ENCODE measurements around the gene ZSWIM4. TPM values are rescaled to one million over a fixed set of nuclear protein-coding genes. Genes with fewer than 3 reads are reported as not detected.
A peak's percentile ranks its signal among the peaks of the same experiment; 100 is the strongest.
"Not testable (repeated sequence)": the region's sequence is repeated elsewhere in the genome, so short reads cannot be mapped to it uniquely, and the experiment has no call there.

ZSWIM4 gene
- total RNA-seq, 1 experiment from 2014 or later = 1.4 TPM

DNA sequence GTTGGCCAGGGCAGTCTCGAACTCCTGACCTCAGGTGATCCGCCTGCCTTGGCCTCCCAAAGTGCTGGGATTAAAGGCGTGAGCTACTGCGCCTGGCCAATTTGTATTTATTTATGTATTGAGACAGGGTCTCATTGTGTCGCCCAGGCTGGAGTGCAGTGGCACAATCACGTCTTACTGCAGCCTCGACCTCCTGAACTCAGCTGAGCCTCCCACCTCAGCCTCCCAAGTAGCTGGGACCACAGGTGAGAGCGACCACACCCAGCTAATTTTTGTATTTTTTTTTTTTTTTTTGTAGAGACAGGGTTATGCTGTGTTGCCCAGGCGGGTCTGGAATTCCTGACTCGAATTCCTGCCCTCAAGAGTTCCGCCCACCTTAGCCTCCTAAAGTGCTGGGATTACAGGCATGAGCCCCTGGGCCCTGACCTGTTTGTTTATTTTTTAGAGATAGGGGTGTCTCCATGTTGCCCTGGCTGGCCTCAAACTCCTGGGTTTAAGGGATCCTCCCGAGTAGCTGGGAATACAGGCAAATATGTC, 57.0 kb downstream of the ZSWIM4 start:
- DNase-seq (ENCODE audit: low read depth, low spot score); in situ Hi-C loops (cut with HindIII; ENCODE audit: low pct_unique_long_range_greater_than_20kb, low sequenced_read_pairs): not testable (repeated sequence)

DNA sequence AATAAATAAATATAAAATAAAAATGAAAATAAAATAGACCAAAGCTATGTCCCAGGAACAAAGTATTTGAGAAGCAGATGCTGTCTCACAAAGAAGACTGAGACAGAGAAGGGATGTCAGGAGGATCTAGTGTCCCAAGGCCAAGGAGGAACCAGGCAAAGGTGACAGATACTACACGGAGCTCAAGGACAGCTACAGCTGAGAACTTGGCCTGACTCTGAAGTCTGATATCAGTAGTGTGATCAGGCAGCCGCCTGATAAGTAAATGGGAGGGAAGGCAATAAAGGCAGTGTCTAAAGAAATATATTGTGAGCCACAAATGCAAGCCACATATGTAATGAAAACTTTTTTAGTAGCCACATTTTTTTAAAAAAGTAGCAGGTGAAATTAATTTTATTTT, 61.3 kb downstream of the ZSWIM4 start:
- no peak for DNase-seq (ENCODE audit: low read depth, low spot score)
- in situ Hi-C loops (cut with HindIII; ENCODE audit: low pct_unique_long_range_greater_than_20kb, low sequenced_read_pairs) = no loop called here

DNA sequence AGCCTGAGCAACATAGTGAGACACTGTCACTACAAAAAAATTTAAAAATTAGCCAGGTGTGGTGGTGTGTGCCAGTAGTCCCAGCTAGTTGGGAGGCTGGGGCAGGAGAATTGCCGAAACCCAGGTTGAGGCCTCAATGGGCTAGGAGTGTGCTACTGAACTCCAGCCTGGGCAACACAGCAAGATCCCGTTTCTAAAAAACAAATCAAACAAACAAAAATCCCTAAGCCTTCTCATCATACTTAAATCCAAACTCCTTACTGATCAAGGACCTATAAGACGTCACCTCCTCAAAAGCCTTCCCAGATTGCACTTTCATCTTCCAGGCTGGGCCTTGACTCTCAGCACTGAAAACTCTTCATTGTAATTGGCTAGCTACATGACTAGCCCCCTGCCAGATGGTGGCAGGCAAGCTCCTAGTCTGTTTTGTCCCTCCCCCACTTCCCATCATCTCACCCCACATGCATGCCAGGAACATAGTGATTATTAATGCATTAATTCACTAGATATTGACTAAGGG, 64.2 kb downstream of the ZSWIM4 start:
- in situ Hi-C loops (cut with HindIII; ENCODE audit: low pct_unique_long_range_greater_than_20kb, low sequenced_read_pairs) = no loop called here
- peak; percentile 45 for DNase-seq (ENCODE audit: low read depth, low spot score)

GRCh38 chr19:13860679-13861391, 65.6 kb downstream of the ZSWIM4 start:
- in situ Hi-C loops (cut with HindIII; ENCODE audit: low pct_unique_long_range_greater_than_20kb, low sequenced_read_pairs) = no loop called here
- DNase-seq (ENCODE audit: low read depth, low spot score) = no peak

GRCh38 chr19:13861392-13861713, 66.1 kb downstream of the ZSWIM4 start:
- in situ Hi-C loops (cut with HindIII; ENCODE audit: low pct_unique_long_range_greater_than_20kb, low sequenced_read_pairs) = no loop called here
- DNase-seq (ENCODE audit: low read depth, low spot score) = no peak

DNA sequence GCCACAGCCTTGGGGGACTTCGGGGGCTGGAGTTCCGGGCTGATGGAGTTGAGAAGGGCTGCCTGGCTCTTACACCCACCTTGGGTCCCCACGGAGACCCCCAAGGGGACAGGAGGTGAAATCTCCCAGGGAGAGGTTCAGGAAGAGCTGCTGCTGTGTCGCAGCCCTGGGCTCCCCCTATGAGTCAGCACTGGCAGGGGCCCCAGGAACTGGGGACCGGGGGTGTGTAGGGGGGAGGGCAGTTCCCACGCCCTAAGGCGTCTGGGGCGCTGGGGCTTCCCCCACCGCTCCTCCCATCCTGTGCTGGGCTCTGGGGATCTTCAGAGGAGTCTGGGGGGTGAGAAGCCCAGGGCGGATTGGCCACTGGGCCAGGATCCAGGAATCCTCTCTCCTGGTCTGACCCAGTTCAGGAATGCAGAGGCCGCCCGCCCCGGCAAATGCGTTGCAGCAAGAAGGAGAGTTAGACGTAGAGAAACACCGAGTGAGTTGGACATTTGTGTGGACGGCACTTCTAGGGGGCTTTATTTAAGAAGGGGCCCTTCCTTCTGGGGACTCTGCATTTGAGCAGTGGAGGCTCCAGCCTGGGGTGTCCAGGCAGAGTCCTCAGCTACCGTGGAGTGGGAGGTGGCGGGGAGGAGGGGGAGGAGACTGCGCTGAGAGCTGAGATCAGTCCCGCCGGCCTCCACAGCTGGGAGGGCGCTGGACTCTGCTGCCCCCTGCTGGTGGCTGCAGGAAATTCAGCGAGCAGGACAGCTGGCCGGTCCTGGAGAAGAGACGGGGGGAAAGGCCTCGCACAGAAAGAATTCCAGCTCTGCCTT, 66.7 kb downstream of the ZSWIM4 start:
- DNase-seq (ENCODE audit: low read depth, low spot score) = peak; percentile 81
- in situ Hi-C loops (cut with HindIII; ENCODE audit: low pct_unique_long_range_greater_than_20kb, low sequenced_read_pairs) = no loop called here

DNA sequence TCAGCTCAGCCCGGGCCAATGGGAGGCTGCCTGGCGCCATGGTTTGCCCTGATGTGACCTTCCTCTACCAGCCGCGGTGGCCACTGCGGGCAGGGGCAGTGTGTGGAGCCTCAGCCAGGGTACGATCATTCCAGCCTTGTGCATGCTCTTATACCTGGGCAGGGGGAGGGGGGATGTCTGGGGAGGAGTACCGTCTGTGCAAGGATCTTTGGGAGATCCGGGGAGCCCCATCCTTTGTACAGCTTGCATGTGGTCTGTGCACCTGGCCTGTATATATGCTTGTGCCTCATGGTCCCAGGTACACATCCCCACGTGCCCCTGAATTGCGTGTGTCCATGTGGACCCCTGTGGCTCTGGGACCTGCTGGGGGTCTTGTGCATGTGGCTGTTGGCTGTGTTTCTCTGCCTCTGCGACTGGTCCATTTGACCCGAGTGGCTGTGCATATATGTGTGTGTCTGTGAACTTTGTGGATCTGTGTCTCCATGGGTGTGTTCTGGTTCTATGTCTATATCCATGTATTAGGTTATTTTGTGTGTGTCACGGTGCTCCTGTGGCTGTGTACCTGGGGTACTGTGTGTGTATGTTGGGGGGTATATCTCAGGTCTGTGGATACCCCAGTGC, 68.9 kb downstream of the ZSWIM4 start:
- no peak for DNase-seq (ENCODE audit: low read depth, low spot score)
- in situ Hi-C loops (cut with HindIII; ENCODE audit: low pct_unique_long_range_greater_than_20kb, low sequenced_read_pairs) = no loop called here

DNA sequence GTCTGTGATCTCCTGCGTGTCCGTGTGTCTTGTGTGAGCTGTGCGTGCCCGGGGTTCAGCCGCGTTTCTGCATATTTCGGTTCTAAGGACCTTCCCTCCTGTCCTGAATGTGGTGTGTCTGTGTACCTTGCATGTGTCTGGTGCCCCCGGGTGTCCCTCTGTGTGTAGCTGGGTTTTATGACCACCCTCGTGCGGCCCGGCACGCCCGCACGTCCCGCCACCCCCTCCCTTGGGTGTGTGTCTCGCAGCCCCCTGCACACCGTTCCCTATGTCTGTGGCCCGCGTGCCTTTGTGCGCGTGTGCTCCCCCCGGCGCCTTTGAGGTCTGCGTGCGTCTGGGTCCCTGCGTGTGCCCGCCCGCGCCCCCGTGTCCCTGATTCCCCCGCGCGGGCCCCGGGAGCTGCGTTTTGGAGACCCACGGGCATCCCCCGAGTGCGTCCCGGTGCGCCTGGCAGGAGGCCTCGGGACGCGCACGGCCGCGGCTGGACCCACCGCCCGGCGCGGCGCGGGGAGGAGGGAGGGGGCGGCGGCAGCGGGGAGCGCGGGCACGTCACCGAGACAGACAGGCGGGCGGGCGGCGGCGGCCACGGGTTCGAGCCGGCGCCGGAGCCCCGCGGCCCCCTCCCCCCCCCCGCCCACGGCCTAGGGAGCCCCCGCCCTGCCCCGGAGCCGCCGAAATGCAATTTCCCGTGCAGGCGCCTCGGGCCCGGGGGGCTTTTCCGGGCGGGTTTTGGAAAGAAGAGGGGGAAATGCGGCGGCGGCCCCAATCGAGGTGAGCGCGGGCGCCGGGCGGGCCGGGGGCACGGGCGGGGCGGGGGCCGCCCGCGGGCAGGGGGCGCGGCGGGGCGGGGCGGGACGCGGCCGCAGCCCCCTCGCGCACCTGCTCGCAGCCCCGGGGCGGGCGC, 69.7 kb downstream of the ZSWIM4 start:
- in situ Hi-C loops (cut with HindIII; ENCODE audit: low pct_unique_long_range_greater_than_20kb, low sequenced_read_pairs) = no loop called here

GRCh38 chr19:13865571-13866462, 70.6 kb downstream of the ZSWIM4 start:
- in situ Hi-C loops (cut with HindIII; ENCODE audit: low pct_unique_long_range_greater_than_20kb, low sequenced_read_pairs) = no loop called here

More for the DNA sequence above, 69.7 kb downstream of the ZSWIM4 start:
- DNase-seq (ENCODE audit: low read depth, low spot score) = no peak

GRCh38 chr19:13866463-13867046, 71.3 kb downstream of the ZSWIM4 start:
- in situ Hi-C loops (cut with HindIII; ENCODE audit: low pct_unique_long_range_greater_than_20kb, low sequenced_read_pairs) = no loop called here
- no peak for DNase-seq (ENCODE audit: low read depth, low spot score)

More at GRCh38 chr19:13865571-13866462, 70.6 kb downstream of the ZSWIM4 start:
- DNase-seq (ENCODE audit: low read depth, low spot score) = no peak

- DNase-seq (ENCODE audit: low read depth, low spot score) = no peak
- in situ Hi-C loops (cut with HindIII; ENCODE audit: low pct_unique_long_range_greater_than_20kb, low sequenced_read_pairs) = no loop called here
Measured at GRCh38 chr19:13868663-13869062, 73.4 kb downstream of the ZSWIM4 start.

DNA sequence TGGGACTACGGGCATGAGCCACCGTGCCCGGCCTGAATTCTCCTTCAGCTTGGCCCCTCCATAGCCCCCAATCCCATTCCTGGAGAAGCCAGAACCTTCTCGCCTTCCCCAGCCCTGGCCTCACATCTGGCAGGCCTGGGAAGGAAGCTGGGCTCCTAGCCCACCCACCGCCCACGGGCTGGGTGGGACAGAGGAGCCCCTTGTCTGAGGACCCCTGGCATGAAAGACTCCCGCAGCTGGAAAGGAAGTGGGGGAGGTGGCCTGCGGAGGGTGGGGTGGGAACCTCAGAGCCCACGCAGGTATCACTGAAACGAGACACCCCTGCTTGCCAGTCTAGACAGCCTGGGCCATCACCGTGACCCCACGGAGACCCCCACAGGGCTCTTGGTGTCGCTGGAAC, 74.0 kb downstream of the ZSWIM4 start:
- DNase-seq (ENCODE audit: low read depth, low spot score) = no peak
- in situ Hi-C loops (cut with HindIII; ENCODE audit: low pct_unique_long_range_greater_than_20kb, low sequenced_read_pairs) = no loop called here

DNA sequence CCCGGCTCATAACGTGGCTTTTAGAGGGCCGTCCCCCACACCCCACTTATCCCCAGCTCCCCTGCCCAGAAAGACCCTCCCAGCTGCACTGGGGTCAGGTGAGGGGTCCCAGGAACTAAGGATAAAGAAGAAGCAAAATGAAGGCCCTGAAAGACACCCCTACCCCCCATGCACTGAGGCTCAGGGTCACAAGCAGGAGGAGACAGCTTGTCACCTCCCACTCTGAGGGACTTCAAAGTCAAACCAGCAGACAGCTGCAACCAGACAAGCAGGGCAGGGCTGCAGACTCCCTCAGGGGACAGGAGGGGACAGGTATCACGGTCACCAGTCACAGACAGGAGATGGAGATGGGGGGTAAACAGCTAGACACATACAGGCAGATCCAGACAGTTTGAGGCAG, 75.6 kb downstream of the ZSWIM4 start:
- DNase-seq (ENCODE audit: low read depth, low spot score) = no peak
- in situ Hi-C loops (cut with HindIII; ENCODE audit: low pct_unique_long_range_greater_than_20kb, low sequenced_read_pairs) = no loop called here

DNA sequence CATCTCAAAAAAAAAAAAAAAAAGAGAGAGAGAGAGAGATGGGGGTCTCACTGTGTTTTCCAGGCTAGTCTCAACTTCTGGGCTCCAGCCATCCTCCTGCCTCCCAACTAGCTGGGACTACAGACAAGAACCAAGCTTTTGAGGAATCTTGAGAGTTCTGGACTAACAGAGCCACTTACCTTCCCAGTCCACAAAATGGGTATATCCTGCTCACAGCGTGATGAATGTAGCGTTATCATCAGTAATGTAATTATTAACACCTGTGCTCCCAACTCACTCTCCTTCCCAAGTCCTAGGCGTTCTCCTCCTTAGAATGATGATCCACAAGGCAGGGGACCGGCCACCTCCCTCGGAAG, 77.1 kb downstream of the ZSWIM4 start:
- DNase-seq (ENCODE audit: low read depth, low spot score) = no peak
- in situ Hi-C loops (cut with HindIII; ENCODE audit: low pct_unique_long_range_greater_than_20kb, low sequenced_read_pairs) = no loop called here

GRCh38 chr19:13872695-13873389, 77.6 kb downstream of the ZSWIM4 start:
- DNase-seq (ENCODE audit: low read depth, low spot score) = peak; percentile 37
- in situ Hi-C loops (cut with HindIII; ENCODE audit: low pct_unique_long_range_greater_than_20kb, low sequenced_read_pairs) = no loop called here

Data from SK-MEL-5 (cell line).